Endothelial cell of umbilical vein (primary cell): Measurements from ENCODE around the gene FSD1L. TPM values are rescaled to one million over a fixed set of nuclear protein-coding genes. Genes with fewer than 3 reads are reported as not detected.

Experiments used
- BruUV-seq: library from RNA; stranded (reverse); fragments of 400-500 nt; replicated peaks from 2 replicates; lab custom pipeline; 2021; lab: Mats Ljungman, UMichigan
- CTCF ChIA-PET: fragments of 300-600, 350-600 bp; sonication (Branson Sonifier 250); formaldehyde crosslinking; loops from one replicate; lab custom pipeline; 2021; ENCODE audit warnings: antibody characterized with exemption, inconsistent platforms; lab: Charles Lee
- POLR2A ChIA-PET: fragments of 300-600, 350-600 bp; sonication (Branson Sonifier 250); formaldehyde crosslinking; loops from one replicate; lab custom pipeline; 2021; ENCODE audit warnings: antibody characterized with exemption, inconsistent platforms; lab: Charles Lee
- DNase-seq: peaks from one replicate; pipeline ENCODE4 v3.0.0-alpha.2; 2011; ENCODE audit warnings: low read depth, low spot score
- FAIRE-seq: peaks from 2 replicates; lab custom pipeline; 2011; peaks lifted over from hg19 to GRCh38; lab: Jason Lieb, UNC
- H2AFZ ChIP-seq: 2 replicates; pipeline ENCODE4 v1.6.0; 2012; ENCODE audit warnings: low read depth, low read length, control low read depth, inconsistent platforms
- H3K27ac ChIP-seq: 2 replicates; pipeline ENCODE4 v1.5.1; 2011; ENCODE audit warnings: low read depth, mild to moderate bottlenecking, control low read depth, low read length, moderate library complexity; ENCODE audit not compliant: insufficient read depth
- H3K27me3 ChIP-seq, 2 experiments: 2 replicates each; pipeline versions ENCODE4 v1.6.0 to v1.6.1; 2011; ENCODE audit warnings: low read length in 2 of 2, mixed read lengths in 1 of 2; ENCODE audit not compliant: control insufficient read depth in 2 of 2, insufficient read depth in 2 of 2
- H3K36me3 ChIP-seq, 2 experiments: 2 replicates in 1 of 2; 3 replicates in 1 of 2; pipeline ENCODE4 v1.5.1; 2011; ENCODE audit warnings: low read length in 2 of 2, mild to moderate bottlenecking in 1 of 2, moderate library complexity in 1 of 2; ENCODE audit not compliant: control insufficient read depth in 2 of 2, insufficient read depth in 2 of 2; ENCODE audit errors: extremely low read depth in 1 of 2
- H3K4me1 ChIP-seq: 3 replicates; pipeline ENCODE4 v1.5.1; 2011; ENCODE audit warnings: mild to moderate bottlenecking, low read length; ENCODE audit not compliant: control insufficient read depth, insufficient read depth; ENCODE audit errors: extremely low read depth
- H3K4me2 ChIP-seq: 2 replicates; pipeline ENCODE4 v1.6.1; 2011; ENCODE audit warnings: low read length, control low read depth, mixed read lengths; ENCODE audit not compliant: insufficient read depth
- H3K4me3 ChIP-seq, 3 experiments: fragments of 200-600 bp in 1 of 3; sonication (generic), shearing (Covaris generic) in 1 of 3; replicated peaks in 1 of 3; 2 replicates each; pipeline ENCODE4 v1.5.1; 2011 to 2016; ENCODE audit warnings: control low read depth in 3 of 3, low read length in 3 of 3, mild to moderate bottlenecking in 2 of 3, inconsistent platforms in 1 of 3, low read depth in 1 of 3, moderate library complexity in 1 of 3; ENCODE audit not compliant: insufficient read depth in 1 of 3
- H3K79me2 ChIP-seq: 2 replicates; pipeline ENCODE4 v1.6.0; 2012; ENCODE audit warnings: low read length, inconsistent platforms; ENCODE audit not compliant: control insufficient read depth, insufficient read depth
- H3K9ac ChIP-seq: replicated peaks from 2 replicates; pipeline ENCODE3; 2011; ENCODE audit warnings: low read length, control low read depth; ENCODE audit not compliant: insufficient read depth; ENCODE audit errors: extremely low read depth
- H3K9me1 ChIP-seq: replicated peaks from 3 replicates; pipeline ENCODE4 v1.6.0; 2011; ENCODE audit warnings: mild to moderate bottlenecking, low read length; ENCODE audit not compliant: control insufficient read depth, insufficient read depth; ENCODE audit errors: extremely low read depth
- H3K9me3 ChIP-seq: replicated peaks from 2 replicates; pipeline ENCODE4 v1.5.1; 2012; ENCODE audit warnings: low read length, inconsistent platforms; ENCODE audit not compliant: control insufficient read depth, insufficient read depth
- H4K20me1 ChIP-seq: replicated peaks from 2 replicates; pipeline ENCODE3; 2011; ENCODE audit warnings: mild to moderate bottlenecking, low read length; ENCODE audit not compliant: control insufficient read depth, insufficient read depth; ENCODE audit errors: extremely low read depth
- GATA2 ChIP-seq: IDR thresholded peaks from 2 replicates; pipeline ENCODE4 v1.7.0; 2011; ENCODE audit warnings: low read depth, mild to moderate bottlenecking, moderate library complexity, mixed read lengths, low read length; ENCODE audit not compliant: insufficient read length, insufficient read depth
- MAX ChIP-seq: IDR thresholded peaks from 2 replicates; pipeline ENCODE4 v1.6.1; 2011; ENCODE audit not compliant: insufficient read depth, insufficient read length
- MYC ChIP-seq: IDR thresholded peaks from one replicate; pipeline ENCODE4 v1.6.1; 2011; ENCODE audit warnings: mild to moderate bottlenecking, low read depth, low read length
- POLR2A ChIP-seq: IDR thresholded peaks from 2 replicates; pipeline ENCODE4 v1.6.1; 2012; ENCODE audit warnings: low read depth, mild to moderate bottlenecking, control low read depth, low read length
- dilution Hi-C: fragments of 300-500 bp; cut with MboI; formaldehyde crosslinking; loops from one replicate; pipeline ENCODE4 v1.15.0; 2019; ENCODE audit warnings: low sequenced_read_pairs; ENCODE audit not compliant: extremely low pct_ligation_motif_present
- intact Hi-C: fragments of 100-400 bp; cut with micrococcal nuclease; formaldehyde crosslinking; loops from one replicate; pipeline ENCODE4 v1.10.0; 2022
- polyA plus RNA-seq, 4 experiments: library from polyadenylated mRNA; depleted of rRNA in 3 of 4; stranded (reverse) in 3 of 4; unstranded in 1 of 4; fragments of >200 nt; gene quantifications; 2 replicates each; pipeline versions ENCODE4 v1.2.1 to v1.2.3, GENCODE V29; 2011 to 2012; ENCODE audit warnings: missing spikeins in 1 of 4
- total RNA-seq: library from RNA; stranded (reverse); gene quantifications from 2 replicates; pipeline ENCODE4 v1.2.3, GENCODE V29; 2021
- TF ChIP-seq, protein P1 (sequence below), 2 donors: IDR thresholded peaks; 1 replicate in 1 of 2; 2 replicates in 1 of 2; pipeline ENCODE4 v1.5.1; 2011; ENCODE audit warnings: low read length in 2 of 2, mild to moderate bottlenecking in 2 of 2, moderate library complexity in 2 of 2, control low read depth in 1 of 2, inconsistent platforms in 1 of 2, low read depth in 1 of 2; ENCODE audit not compliant: insufficient read depth in 1 of 2; ENCODE audit errors: extremely low read depth in 1 of 2

Gene FSD1L
- total and polyA plus RNA-seq, 2 donors (not counting 3 experiments of a cell fraction or from before 2014, with no cell fraction given) = 0.69 to 8.5 TPM

GRCh38 chr9:105435453-105435852 lies 12.4 kb upstream of the FSD1L start:
- no TSS peak for BruUV-seq
- DNase-seq (no peak), FAIRE-seq (no peak)
- Histone ChIP-seq H3K4me3 (no peak overlapping the region), H3K36me3 (no peaks in the 10 kb centered on the region), H3K4me2 (no peak overlapping the region), H4K20me1 (no peaks in the 10 kb centered on the region), H3K79me2 (no peaks in the 10 kb centered on the region), H3K27me3 (no peaks in the 10 kb centered on the region), H3K9ac (no peak overlapping the region), H3K9me1 (no peaks in the 10 kb centered on the region), H2AFZ (no peak overlapping the region), H3K9me3 (no peaks in the 10 kb centered on the region), H3K4me1 (no peaks in the 10 kb centered on the region), H3K27ac (no peak overlapping the region)
- dilution Hi-C loops = no loop called here
- TF ChIP-seq POLR2A (no peak), GATA2 (no peak), MAX (no peak)
- TF ChIP-seq, protein P1, sequence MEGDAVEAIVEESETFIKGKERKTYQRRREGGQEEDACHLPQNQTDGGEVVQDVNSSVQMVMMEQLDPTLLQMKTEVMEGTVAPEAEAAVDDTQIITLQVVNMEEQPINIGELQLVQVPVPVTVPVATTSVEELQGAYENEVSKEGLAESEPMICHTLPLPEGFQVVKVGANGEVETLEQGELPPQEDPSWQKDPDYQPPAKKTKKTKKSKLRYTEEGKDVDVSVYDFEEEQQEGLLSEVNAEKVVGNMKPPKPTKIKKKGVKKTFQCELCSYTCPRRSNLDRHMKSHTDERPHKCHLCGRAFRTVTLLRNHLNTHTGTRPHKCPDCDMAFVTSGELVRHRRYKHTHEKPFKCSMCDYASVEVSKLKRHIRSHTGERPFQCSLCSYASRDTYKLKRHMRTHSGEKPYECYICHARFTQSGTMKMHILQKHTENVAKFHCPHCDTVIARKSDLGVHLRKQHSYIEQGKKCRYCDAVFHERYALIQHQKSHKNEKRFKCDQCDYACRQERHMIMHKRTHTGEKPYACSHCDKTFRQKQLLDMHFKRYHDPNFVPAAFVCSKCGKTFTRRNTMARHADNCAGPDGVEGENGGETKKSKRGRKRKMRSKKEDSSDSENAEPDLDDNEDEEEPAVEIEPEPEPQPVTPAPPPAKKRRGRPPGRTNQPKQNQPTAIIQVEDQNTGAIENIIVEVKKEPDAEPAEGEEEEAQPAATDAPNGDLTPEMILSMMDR (IDR thresholded peaks at IDR 0.05; ENCODE audit: extremely low read depth in 1 of 2, insufficient read depth in 1 of 2, low read depth in 1 of 2, low read length in 2 of 2) = no peak
- ChIA-PET POLR2A (no interaction called here), CTCF (no interaction called here)
- intact Hi-C loops = no loop called here

DNA sequence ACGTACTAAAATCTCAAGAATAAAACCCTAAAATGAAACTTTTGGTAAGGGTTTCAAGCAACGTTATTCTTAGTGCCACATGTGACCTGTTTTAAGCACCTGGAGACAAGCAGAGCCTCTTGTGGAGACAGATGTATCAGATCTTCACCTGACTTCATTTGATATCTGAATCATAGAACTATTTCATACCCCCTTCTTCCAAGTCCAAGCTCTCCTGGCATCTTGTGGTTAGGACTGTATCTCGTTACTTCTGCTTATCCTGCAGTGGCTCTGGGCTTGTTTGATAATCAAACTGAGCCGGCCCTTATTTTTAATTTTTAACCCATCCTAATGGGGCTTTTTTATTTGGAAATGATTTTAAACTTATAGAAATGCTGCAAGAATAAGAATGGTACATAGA lies 11.1 kb upstream of the FSD1L start:
- intact Hi-C loops (no loop called here), dilution Hi-C loops (no loop called here)
- no peak overlapping the region for H3K27ac ChIP-seq
- H3K4me1 ChIP-seq = no peaks in the 10 kb centered on the region
- CTCF ChIA-PET = no interaction called here
- H3K9me1 ChIP-seq = no peaks in the 10 kb centered on the region
- no TSS peak for BruUV-seq
- H3K79me2 ChIP-seq = no peaks in the 10 kb centered on the region
- no peaks in the 10 kb centered on the region for H3K27me3 ChIP-seq
- TF ChIP-seq MYC = no peak
- H3K4me3 ChIP-seq = no peak overlapping the region
- DNase-seq = no peak
- H2AFZ ChIP-seq = no peak overlapping the region
- H3K36me3 ChIP-seq = no peaks in the 10 kb centered on the region
- no peaks in the 10 kb centered on the region for H3K9me3 ChIP-seq
- POLR2A ChIA-PET = no interaction called here
- H4K20me1 ChIP-seq = no peaks in the 10 kb centered on the region
- H3K9ac ChIP-seq = no peak overlapping the region
- FAIRE-seq = no peak
- no peak overlapping the region for H3K4me2 ChIP-seq
